Measurements from ENCODE around the gene WDR18. TPM values are rescaled to one million over a fixed set of nuclear protein-coding genes. Genes with fewer than 3 reads are reported as not detected.

The WDR18 gene
- total RNA-seq, 1 experiment from 2014 or later, result 124 TPM

DNA sequence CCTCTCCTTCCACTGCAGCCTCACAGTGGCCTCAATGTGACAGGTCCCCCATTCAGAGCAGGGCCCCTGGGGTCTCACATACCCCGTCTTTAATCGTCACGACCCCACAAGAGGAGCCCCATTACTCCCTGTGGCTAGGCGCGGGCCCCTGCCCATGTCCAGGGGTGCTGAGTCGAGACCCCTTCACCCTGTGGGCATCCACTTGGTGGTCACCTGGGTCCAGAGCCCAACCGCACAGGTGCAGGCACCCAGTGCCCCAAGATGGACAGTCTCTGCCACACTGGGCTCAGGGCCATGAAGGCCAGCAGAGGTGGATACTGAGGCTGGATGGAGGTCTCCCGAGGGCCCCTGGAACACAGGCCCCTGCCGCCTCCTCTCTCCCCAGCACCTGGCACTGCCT lies 33.8 kb downstream of the WDR18 start:
- H3K9ac ChIP-seq (ENCODE audit: low read length), result peak overlapping the region; percentile 99

More for the DNA sequence above, 33.8 kb downstream of the WDR18 start:
- no peaks in the 10 kb centered on the region for H3K9me3 ChIP-seq (ENCODE audit: control insufficient read depth in 1 of 2, insufficient read depth in 1 of 2, low read depth in 1 of 2, low read length in 2 of 2)
- intact Hi-C loops (cut with micrococcal nuclease), result no loop called here
- H3K4me2 ChIP-seq (ENCODE audit: low read length), result peak overlapping the region; percentile 55
- no peaks in the 10 kb centered on the region for H3K27me3 ChIP-seq (ENCODE audit: insufficient read depth, low read length)
- H3K9me2 ChIP-seq (ENCODE audit: insufficient read depth), result no peaks in the 10 kb centered on the region
- H3K27ac ChIP-seq (ENCODE audit: low read depth, low read length), result peak overlapping the region; percentile 86
- H2AFZ ChIP-seq (ENCODE audit: low read depth, low read length, poor library complexity, severe bottlenecking), result no peak overlapping the region
- TF ChIP-seq, protein P1, sequence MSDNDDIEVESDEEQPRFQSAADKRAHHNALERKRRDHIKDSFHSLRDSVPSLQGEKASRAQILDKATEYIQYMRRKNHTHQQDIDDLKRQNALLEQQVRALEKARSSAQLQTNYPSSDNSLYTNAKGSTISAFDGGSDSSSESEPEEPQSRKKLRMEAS (IDR thresholded peaks at IDR 0.05), result no peak
- no peak for TF ChIP-seq SIN3A (IDR thresholded peaks at IDR 0.05; ENCODE audit: low read depth)
- no peak for TF ChIP-seq ZNF274 (IDR thresholded peaks at IDR 0.05; ENCODE audit: low read depth, low read length)
- no peak for TF ChIP-seq FOSL1 (IDR thresholded peaks at IDR 0.05; ENCODE audit: low read depth)
- no peak for TF ChIP-seq ELF1 (IDR thresholded peaks at IDR 0.05; ENCODE audit: borderline replicate concordance, low read depth)
- TF ChIP-seq EZH2phosphoT487 (IDR thresholded peaks at IDR 0.05; ENCODE audit: borderline replicate concordance), result no peak
- TF ChIP-seq EZH2 (IDR thresholded peaks at IDR 0.05), result no peak
- no peak for TF ChIP-seq POLR2A (IDR thresholded peaks at IDR 0.05; ENCODE audit: borderline replicate concordance, extremely low read depth, insufficient read depth, insufficient read length)
- TF ChIP-seq CBX3 (IDR thresholded peaks at IDR 0.05; ENCODE audit: low read depth), result no peak
- TF ChIP-seq POLR2AphosphoS5 (IDR thresholded peaks at IDR 0.05; ENCODE audit: low read depth, low read length), result no peak
- no peak for TF ChIP-seq SRF (IDR thresholded peaks at IDR 0.05; ENCODE audit: low read depth)
- TF ChIP-seq ZFX (IDR thresholded peaks at IDR 0.05), result no peak
- TF ChIP-seq ATF3 (IDR thresholded peaks at IDR 0.05), result no peak
- TF ChIP-seq SP1 (IDR thresholded peaks at IDR 0.05; ENCODE audit: low read depth), result no peak
- TF ChIP-seq CEBPB (IDR thresholded peaks at IDR 0.05; ENCODE audit: low read depth), result no peak
- TF ChIP-seq YY1 (IDR thresholded peaks at IDR 0.05; ENCODE audit: extremely low read depth, insufficient replicate concordance, low read depth, low read length), result no peak
- TF ChIP-seq EGR1 (IDR thresholded peaks at IDR 0.05; ENCODE audit: low read depth), result no peak
- TF ChIP-seq, protein P2, sequence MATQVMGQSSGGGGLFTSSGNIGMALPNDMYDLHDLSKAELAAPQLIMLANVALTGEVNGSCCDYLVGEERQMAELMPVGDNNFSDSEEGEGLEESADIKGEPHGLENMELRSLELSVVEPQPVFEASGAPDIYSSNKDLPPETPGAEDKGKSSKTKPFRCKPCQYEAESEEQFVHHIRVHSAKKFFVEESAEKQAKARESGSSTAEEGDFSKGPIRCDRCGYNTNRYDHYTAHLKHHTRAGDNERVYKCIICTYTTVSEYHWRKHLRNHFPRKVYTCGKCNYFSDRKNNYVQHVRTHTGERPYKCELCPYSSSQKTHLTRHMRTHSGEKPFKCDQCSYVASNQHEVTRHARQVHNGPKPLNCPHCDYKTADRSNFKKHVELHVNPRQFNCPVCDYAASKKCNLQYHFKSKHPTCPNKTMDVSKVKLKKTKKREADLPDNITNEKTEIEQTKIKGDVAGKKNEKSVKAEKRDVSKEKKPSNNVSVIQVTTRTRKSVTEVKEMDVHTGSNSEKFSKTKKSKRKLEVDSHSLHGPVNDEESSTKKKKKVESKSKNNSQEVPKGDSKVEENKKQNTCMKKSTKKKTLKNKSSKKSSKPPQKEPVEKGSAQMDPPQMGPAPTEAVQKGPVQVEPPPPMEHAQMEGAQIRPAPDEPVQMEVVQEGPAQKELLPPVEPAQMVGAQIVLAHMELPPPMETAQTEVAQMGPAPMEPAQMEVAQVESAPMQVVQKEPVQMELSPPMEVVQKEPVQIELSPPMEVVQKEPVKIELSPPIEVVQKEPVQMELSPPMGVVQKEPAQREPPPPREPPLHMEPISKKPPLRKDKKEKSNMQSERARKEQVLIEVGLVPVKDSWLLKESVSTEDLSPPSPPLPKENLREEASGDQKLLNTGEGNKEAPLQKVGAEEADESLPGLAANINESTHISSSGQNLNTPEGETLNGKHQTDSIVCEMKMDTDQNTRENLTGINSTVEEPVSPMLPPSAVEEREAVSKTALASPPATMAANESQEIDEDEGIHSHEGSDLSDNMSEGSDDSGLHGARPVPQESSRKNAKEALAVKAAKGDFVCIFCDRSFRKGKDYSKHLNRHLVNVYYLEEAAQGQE (IDR thresholded peaks at IDR 0.05; ENCODE audit: low read depth), result no peak
- TF ChIP-seq TCF7L2 (IDR thresholded peaks at IDR 0.05; ENCODE audit: borderline replicate concordance, extremely low read depth, insufficient read depth, insufficient read length), result no peak
- no peak for TF ChIP-seq RAD21 (IDR thresholded peaks at IDR 0.05; ENCODE audit: low read depth)
- H3K4me1 ChIP-seq (ENCODE audit: control insufficient read depth in 1 of 2, insufficient read depth in 2 of 2, low read length in 2 of 2), result peaks cover 37 to 54% of the 10 kb centered on the region in 2 experiments
- no peaks in the 10 kb centered on the region; the same call in 1 of the 2 replicates for H4K20me1 ChIP-seq (ENCODE audit: insufficient read depth)
- peaks cover 80% of the 10 kb centered on the region for H3K79me2 ChIP-seq (ENCODE audit: insufficient read depth, low read length)
- BruUV-seq (replicated peaks), result no TSS peak
- POLR2A ChIA-PET, result no interaction called here
- RAD21 ChIA-PET (ENCODE audit: low non-redundant PET in 1 of 2, low total read pairs in 2 of 2, uncharacterized antibody in 2 of 2, unreplicated experiment in 2 of 2), result no interaction called here
- peaks cover 3 to 16% of the 10 kb centered on the region in 2 experiments; a peak in 2 of 4 replicates for H3K36me3 ChIP-seq (ENCODE audit: control insufficient read depth in 1 of 2, insufficient read depth in 2 of 2, low read length in 2 of 2)
- DNase-seq (ENCODE audit: low read depth, low spot score) (no peak), ATAC-seq (no peak)
- CTCF ChIA-PET, result no interaction called here
- H3K4me3 ChIP-seq (replicated peaks in 1 of 2; ENCODE audit: low read depth in 1 of 2, low read length in 2 of 2), result peak overlapping the region in 1 of 2 experiments; percentile 13; a peak in 2 of 4 replicates

Data from HCT116 (cell line).